CD8-positive, alpha-beta memory T cell (primary cell): ENCODE measurements around the gene TIMELESS. TPM values are rescaled to one million over a fixed set of nuclear protein-coding genes. Genes with fewer than 3 reads are reported as not detected.
"Not testable (repeated sequence)": the region's sequence is repeated elsewhere in the genome, so short reads cannot be mapped to it uniquely, and the experiment has no call there.

Experiments used
- CTCF ChIA-PET: fragments of 350-600 bp; sonication (Branson Sonifier 250); formaldehyde crosslinking; loops from one replicate; lab custom pipeline; 2021; ENCODE audit warnings: antibody characterized with exemption; lab: Charles Lee
- POLR2A ChIA-PET: fragments of 350-600 bp; sonication (Branson Sonifier 250); formaldehyde crosslinking; loops from one replicate; lab custom pipeline; 2021; ENCODE audit warnings: antibody characterized with exemption; lab: Charles Lee
- DNase-seq, 5 donors: peaks; one replicate each; pipeline versions ENCODE4 v3.0.0 to v3.0.0-alpha.2; 2020 to 2022; ENCODE audit warnings: mixed read lengths in 1 of 5
- H3K27ac ChIP-seq: one replicate; pipeline ENCODE4 v1.7.0; 2013; ENCODE audit warnings: low read depth, mild to moderate bottlenecking, low read length, moderate library complexity
- H3K27me3 ChIP-seq: 2 replicates; pipeline ENCODE4 v1.7.0; 2013; ENCODE audit warnings: low read length, mild to moderate bottlenecking; ENCODE audit not compliant: insufficient read depth, poor library complexity, severe bottlenecking
- H3K36me3 ChIP-seq: 2 replicates; pipeline ENCODE4 v1.7.0; 2013; ENCODE audit warnings: mild to moderate bottlenecking, low read length, moderate library complexity; ENCODE audit not compliant: insufficient read depth
- H3K4me1 ChIP-seq: 2 replicates; pipeline ENCODE4 v1.7.0; 2013; ENCODE audit warnings: mild to moderate bottlenecking, low read length, moderate library complexity; ENCODE audit not compliant: insufficient read depth
- H3K4me3 ChIP-seq: 2 replicates; pipeline ENCODE4 v1.7.0; 2013; ENCODE audit warnings: mild to moderate bottlenecking, low read length
- H3K9me3 ChIP-seq: 2 replicates; pipeline ENCODE4 v1.7.0; 2013; ENCODE audit warnings: mild to moderate bottlenecking, low read length
- H3K27ac Mint-ChIP-seq, 8 donors: one replicate each; pipeline ENCODE4 v1.8.0; 2020 to 2021; ENCODE audit warnings: mixed read lengths in 8 of 8, mild to moderate bottlenecking in 6 of 8, inconsistent platforms in 3 of 8, moderate library complexity in 3 of 8
- H3K27me3 Mint-ChIP-seq, 2 donors: one replicate each; pipeline ENCODE4 v1.8.0; 2020 to 2021; ENCODE audit warnings: mixed read lengths in 2 of 2, mild to moderate bottlenecking in 1 of 2, moderate library complexity in 1 of 2
- H3K36me3 Mint-ChIP-seq, 3 donors: one replicate each; pipeline ENCODE4 v1.8.0; 2020 to 2021; ENCODE audit warnings: mixed read lengths in 3 of 3, inconsistent platforms in 1 of 3, mild to moderate bottlenecking in 1 of 3
- H3K4me1 Mint-ChIP-seq, 3 donors: one replicate each; pipeline ENCODE4 v1.8.0; 2020 to 2021; ENCODE audit warnings: mixed read lengths in 3 of 3, inconsistent platforms in 1 of 3, mild to moderate bottlenecking in 1 of 3
- H3K4me3 Mint-ChIP-seq, 7 donors: one replicate each; pipeline ENCODE4 v1.8.0; 2020 to 2021; ENCODE audit warnings: mixed read lengths in 7 of 7, mild to moderate bottlenecking in 6 of 7, moderate library complexity in 4 of 7, inconsistent platforms in 2 of 7
- H3K9me3 Mint-ChIP-seq, 5 donors: one replicate each; pipeline ENCODE4 v1.8.0; 2020 to 2022; ENCODE audit warnings: mixed read lengths in 5 of 5, mild to moderate bottlenecking in 3 of 5, moderate library complexity in 2 of 5, inconsistent platforms in 1 of 5
- polyA plus RNA-seq: library from polyadenylated mRNA; unstranded; fragments of 300-500 nt; fragmentation: Illumina TruSeq; gene quantifications from one replicate; pipeline ENCODE4 v1.2.3, GENCODE V29; 2021
- total RNA-seq, 2 experiments: library from RNA; stranded (reverse); gene quantifications; one replicate each; pipeline ENCODE4 v1.2.3, GENCODE V29; 2021

Gene TIMELESS
- total and polyA plus RNA-seq, 3 experiments from 2014 or later: 3.9 to 64.1 (median 61.9) TPM

- no peak overlapping the region for H3K4me3 ChIP-seq
- no peaks in the 10 kb centered on the region for H3K9me3 ChIP-seq
- CTCF ChIA-PET: interaction anchor here (1.4 to 2.7 kb wide), 4 partner anchors 12 to 272 kb away, joined by 3 to 8 read pairs (median 4); partner anchors contain the start of genes CNPY2, SMARCC2 and TIMELESS
- Mint-ChIP-seq H3K4me3 (no peak overlapping the region), H3K9me3 (no peaks in the 10 kb centered on the region), H3K4me1 (peaks cover 3 to 5% (median 5%) of the 10 kb centered on the region in 3 donors), H3K27ac (no peak overlapping the region), H3K36me3 (no peaks in the 10 kb centered on the region), H3K27me3 (no peaks in the 10 kb centered on the region)
- H3K4me1 ChIP-seq: peaks cover 4% of the 10 kb centered on the region
- POLR2A ChIA-PET: interaction anchor here (1.0 kb wide), 2 partner anchors 194 to 203 kb away, joined by 3 read pairs; partner anchors contain the start of gene ANKRD52
- no peaks in the 10 kb centered on the region for H3K36me3 ChIP-seq
- no peak overlapping the region for H3K27ac ChIP-seq
- no peak for DNase-seq
- H3K27me3 ChIP-seq: no peaks in the 10 kb centered on the region
Measured at GRCh38 chr12:56461235-56462159, 12.3 kb upstream of the TIMELESS start.

- H3K27ac Mint-ChIP-seq: no peak overlapping the region
- no peaks in the 10 kb centered on the region for H3K9me3 Mint-ChIP-seq
- H3K9me3 ChIP-seq: no peaks in the 10 kb centered on the region
- H3K36me3 ChIP-seq: no peaks in the 10 kb centered on the region
- H3K27ac ChIP-seq: no peak overlapping the region
- H3K4me3 ChIP-seq: no peak overlapping the region
- no peaks in the 10 kb centered on the region for H3K27me3 ChIP-seq
- no peak overlapping the region for H3K4me3 Mint-ChIP-seq
- ChIA-PET CTCF (no interaction called here), POLR2A (interaction anchor here (0.6 to 0.7 kb wide), 3 partner anchors 13 to 253 kb away, joined by 4 to 9 read pairs (median 6); partner anchors contain the start of gene STAT2)
- H3K27me3 Mint-ChIP-seq: peaks cover 0 to 2% of the 10 kb centered on the region in 2 donors
- no peaks in the 10 kb centered on the region for H3K4me1 ChIP-seq
- DNase-seq: no peak
- no peaks in the 10 kb centered on the region for H3K4me1 Mint-ChIP-seq
- H3K36me3 Mint-ChIP-seq: no peaks in the 10 kb centered on the region
Measured at GRCh38 chr12:56457817-56458216, 8.6 kb upstream of the TIMELESS start.

DNA sequence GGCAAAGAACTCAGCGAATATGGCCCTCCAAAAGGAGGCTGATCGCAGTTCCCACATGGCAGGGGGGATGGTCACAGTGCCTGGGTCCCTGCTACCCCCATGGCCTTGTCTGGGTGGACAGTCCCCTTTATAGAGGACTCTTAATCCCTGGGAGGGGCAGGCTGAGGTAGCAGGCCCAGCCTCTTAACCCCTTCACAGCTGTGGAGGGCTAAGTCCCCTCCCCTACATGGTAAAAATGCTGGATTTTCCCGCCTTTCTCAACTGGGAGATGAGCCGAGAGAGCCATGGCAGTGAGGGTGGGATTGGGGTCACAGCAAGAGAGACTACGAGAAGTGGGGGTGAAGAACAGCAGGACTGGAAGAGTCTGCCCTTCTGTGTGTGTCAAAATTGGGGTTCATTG is 5.3 kb upstream of the TIMELESS start, which contains the start of gene MIP:
TSS of gene MIP (minus strand) at position 101 of the 400 bp plus-strand sequence. CDS start at position 57, 44 bp downstream.
- ChIA-PET POLR2A (interaction anchor here (0.6 kb wide), 1 partner anchor 358 kb away, joined by 3 read pairs; no protein-coding TSS in a partner anchor), CTCF (interaction anchor here (1.0 to 1.7 kb wide), 2 partner anchors 9 to 265 kb away, joined by 3 to 4 read pairs; partner anchors contain the start of gene SMARCC2)
- H3K36me3 ChIP-seq: no peaks in the 10 kb centered on the region
- H3K9me3 ChIP-seq: no peaks in the 10 kb centered on the region
- Mint-ChIP-seq H3K4me3 (peak within 1 kb of the TSS in 1 of 7 donors; percentile 40), H3K36me3 (no peaks in the 10 kb centered on the region), H3K4me1 (peaks cover 3 to 8% (median 6%) of the 10 kb centered on the region in 3 donors), H3K27me3 (peaks cover 0 to 2% of the 10 kb centered on the region in 2 donors), H3K9me3 (no peaks in the 10 kb centered on the region), H3K27ac (peak within 1 kb of the TSS in 1 of 8 donors; percentile 60)
- H3K27ac ChIP-seq: no peak within 1 kb of the TSS
- H3K27me3 ChIP-seq: no peaks in the 10 kb centered on the region
- DNase-seq: no peak
- H3K4me1 ChIP-seq: peaks cover 6% of the 10 kb centered on the region
- no peak within 1 kb of the TSS for H3K4me3 ChIP-seq

- no peaks in the 10 kb centered on the region for H3K27me3 ChIP-seq
- H3K27ac ChIP-seq: no peak overlapping the region
- ChIA-PET CTCF (interaction anchor here (1.4 to 4.6 kb wide), 2 partner anchors 13 to 332 kb away, joined by 3 to 27 read pairs; no protein-coding TSS in a partner anchor), POLR2A (interaction anchor here (0.6 to 0.7 kb wide), 3 partner anchors 53 to 524 kb away, joined by 3 to 5 read pairs (median 3); partner anchors contain the start of gene PYM1)
- Mint-ChIP-seq H3K4me3 (peak overlapping the region in 3 of 7 donors; percentile 9 to 68 (median 62)), H3K27ac (no peak overlapping the region), H3K27me3 (peaks cover 0 to 2% of the 10 kb centered on the region in 2 donors), H3K9me3 (no peaks in the 10 kb centered on the region), H3K4me1 (peaks cover 14 to 16% (median 16%) of the 10 kb centered on the region in 3 donors), H3K36me3 (peaks cover 0 to 4% (median 0%) of the 10 kb centered on the region in 3 donors)
- peaks cover 8% of the 10 kb centered on the region for H3K4me1 ChIP-seq
- DNase-seq: no peak
- no peaks in the 10 kb centered on the region for H3K36me3 ChIP-seq
- H3K4me3 ChIP-seq: no peak overlapping the region
- no peaks in the 10 kb centered on the region for H3K9me3 ChIP-seq
Measured at GRCh38 chr12:56451147-56451546, 1.9 kb upstream of the TIMELESS start.

- Histone ChIP-seq H3K4me1 (peaks cover 8% of the 10 kb centered on the region), H3K36me3 (no peaks in the 10 kb centered on the region), H3K27ac (no peak overlapping the region), H3K4me3 (peak overlapping the region; percentile 92), H3K27me3 (no peaks in the 10 kb centered on the region), H3K9me3 (no peaks in the 10 kb centered on the region)
- Mint-ChIP-seq H3K4me1 (peaks cover 14 to 16% (median 16%) of the 10 kb centered on the region in 3 donors), H3K9me3 (no peaks in the 10 kb centered on the region), H3K27ac (peak overlapping the region in 6 of 8 donors; percentile 40 to 97 (median 94)), H3K4me3 (peak overlapping the region; percentile 91 to 96 (median 93)), H3K27me3 (no peaks in the 10 kb centered on the region), H3K36me3 (peaks cover 0 to 4% (median 0%) of the 10 kb centered on the region in 3 donors)
- no peak for DNase-seq
- POLR2A ChIA-PET: interaction anchor here (0.5 to 1.9 kb wide), 12 partner anchors 10 to 1273 kb away, joined by 3 to 7 read pairs (median 4); partner anchors contain the start of genes ORMDL2, PYM1, SMARCC2 and SPRYD4
- CTCF ChIA-PET: interaction anchor here (0.9 to 4.6 kb wide), 6 partner anchors 11 to 332 kb away, joined by 3 to 27 read pairs (median 4); partner anchors contain the start of gene CNPY2
Measured at GRCh38 chr12:56450241-56450640, 1.0 kb upstream of the TIMELESS start.

GRCh38 chr12:56449622-56449984 is 377 bp upstream of the TIMELESS start:
- no peaks in the 10 kb centered on the region for H3K9me3 Mint-ChIP-seq
- ChIA-PET CTCF (interaction anchor here (1.0 to 4.6 kb wide), 8 partner anchors 12 to 331 kb away, joined by 3 to 27 read pairs (median 4); partner anchors contain the start of genes CNPY2 and SMARCC2), POLR2A (interaction anchor here (0.5 to 1.9 kb wide), 13 partner anchors 9 to 1273 kb away, joined by 3 to 9 read pairs (median 4); partner anchors contain the start of genes COQ10A, IL23A, ORMDL2 and PAN2)
- peak overlapping the region; percentile 91 to 96 (median 93) for H3K4me3 Mint-ChIP-seq
- Histone ChIP-seq H3K36me3 (no peaks in the 10 kb centered on the region), H3K4me1 (peaks cover 8% of the 10 kb centered on the region), H3K9me3 (no peaks in the 10 kb centered on the region), H3K4me3 (peak overlapping the region; percentile 92), H3K27me3 (no peaks in the 10 kb centered on the region), H3K27ac (peak overlapping the region; percentile 66)
- peak overlapping the region; percentile 60 to 98 (median 95) for H3K27ac Mint-ChIP-seq
- no peaks in the 10 kb centered on the region for H3K27me3 Mint-ChIP-seq
- H3K36me3 Mint-ChIP-seq: peaks cover 0 to 4% (median 3%) of the 10 kb centered on the region in 3 donors
- DNase-seq: no peak
- peaks cover 14 to 16% (median 16%) of the 10 kb centered on the region in 3 donors for H3K4me1 Mint-ChIP-seq

DNA sequence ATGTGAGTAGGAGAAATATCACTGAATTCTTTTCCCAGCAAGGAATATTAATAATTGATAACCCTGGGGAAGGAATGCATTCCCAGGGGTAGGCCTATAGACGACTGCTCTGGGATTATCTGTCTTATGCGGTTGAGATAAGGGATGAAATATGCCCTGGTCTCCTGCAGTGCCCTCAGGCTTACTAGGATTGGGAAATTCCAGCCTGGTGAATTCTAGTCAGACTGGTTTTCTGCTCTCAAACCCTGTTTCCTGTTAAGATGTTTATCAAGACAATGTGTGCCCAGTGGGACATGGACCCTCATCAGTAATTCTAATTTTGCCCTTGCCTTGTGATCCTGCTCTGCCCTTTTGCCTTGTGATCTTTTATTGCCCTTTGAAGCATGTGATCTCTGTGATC is 6.0 kb downstream of the TIMELESS start:
- H3K36me3 ChIP-seq, H3K27me3 Mint-ChIP-seq, H3K4me1 ChIP-seq, H3K4me3 Mint-ChIP-seq, H3K9me3 Mint-ChIP-seq, H3K4me1 Mint-ChIP-seq, CTCF ChIA-PET, H3K4me3 ChIP-seq, H3K27ac ChIP-seq, H3K9me3 ChIP-seq, DNase-seq, POLR2A ChIA-PET, H3K27me3 ChIP-seq: not testable (repeated sequence)
- Mint-ChIP-seq H3K27ac (peak overlapping the region in 1 of 8 donors; percentile 70), H3K36me3 (peaks cover 0 to 15% (median 0%) of the 10 kb centered on the region in 3 donors)
